ENCODE results near the gene DHRS7. TPM values are rescaled to one million over a fixed set of nuclear protein-coding genes. Genes with fewer than 3 reads are reported as not detected.

Gene DHRS7
- total and polyA plus RNA-seq, 10 of the 15 experiments (the other 5 are each of a cell fraction or from before 2014, with no cell fraction given), result 55.0 to 99.8 (median 62.2) TPM

- no peak for FAIRE-seq
- Histone ChIP-seq H3K9ac (ENCODE audit: control insufficient read depth, insufficient read depth, low read length) (no peak overlapping the region), H3K4me2 (ENCODE audit: control insufficient read depth, insufficient read depth) (no peak overlapping the region), H3K9me3 (replicated peaks; ENCODE audit: control insufficient read depth, insufficient read depth, low read length) (no peaks in the 10 kb centered on the region), H4K20me1 (ENCODE audit: control insufficient read depth, insufficient read depth) (no peaks in the 10 kb centered on the region), H3K36me3 (ENCODE audit: control insufficient read depth in 2 of 2, insufficient read depth in 2 of 2, low read length in 1 of 2) (peaks cover 2 to 18% of the 10 kb centered on the region in 2 experiments), H3K27me3 (replicated peaks in 1 of 2; ENCODE audit: control insufficient read depth in 2 of 2, insufficient read depth in 2 of 2, low read length in 1 of 2) (no peaks in the 10 kb centered on the region), H3K4me3 (no peak overlapping the region), H3K27ac (ENCODE audit: control insufficient read depth, insufficient read depth) (no peak overlapping the region), H3K79me2 (ENCODE audit: control insufficient read depth, insufficient read depth, low read length) (no peaks in the 10 kb centered on the region), H2AFZ (ENCODE audit: control insufficient read depth, low read depth, low read length) (no peak overlapping the region), H3K4me1 (ENCODE audit: control insufficient read depth, insufficient read depth, low read length) (no peaks in the 10 kb centered on the region)
- no peak for TF ChIP-seq SREBF2 (IDR thresholded peaks at IDR 0.05; ENCODE audit: low read length)
- no peak for TF ChIP-seq RCOR1 (conservative IDR thresholded peaks at IDR 0.05; ENCODE audit: low read depth, low read length)
- TF ChIP-seq HDGF (IDR thresholded peaks at IDR 0.05), result no peak
- TF ChIP-seq KAT2A (conservative IDR thresholded peaks at IDR 0.05; ENCODE audit: control insufficient read depth, low read depth, low read length), result no peak
- no peak for TF ChIP-seq MTA3 (IDR thresholded peaks at IDR 0.05; ENCODE audit: borderline replicate concordance, low read length)
- no peak for TF ChIP-seq YBX1 (IDR thresholded peaks at IDR 0.05)
- TF ChIP-seq ZNF687 (IDR thresholded peaks at IDR 0.05), result no peak
- no peak for TF ChIP-seq SMAD5 (IDR thresholded peaks at IDR 0.05; ENCODE audit: low read depth)
- ChIA-PET RAD21 (ENCODE audit: unreplicated experiment) (interaction anchor here (2.3 kb wide), 1 partner anchor 58 kb away, joined by 7 read pairs; no protein-coding TSS in a partner anchor), POLR2A (no interaction called here), SMC1A (ENCODE audit: uncharacterized antibody, unreplicated experiment) (interaction anchor here (0.9 to 1.5 kb wide), 3 partner anchors 10 to 40 kb away, joined by 3 to 4 read pairs (median 4); partner anchors contain the start of gene DHRS7), CTCF (interaction anchor here (0.8 kb wide), 1 partner anchor 12 kb away, joined by 3 read pairs; no protein-coding TSS in a partner anchor)
- in situ Hi-C loops (cut with MboI) (no loop called here), intact Hi-C loops (cut with micrococcal nuclease; ENCODE audit: unreplicated experiment) (no loop called here)
- BruUV-seq (replicated peaks), result no TSS peak
- no peak for ATAC-seq
- DNase-seq (ENCODE audit: low read depth, low spot score), result no peak
These were observed 39.3 kb downstream of the DHRS7 start for GRCh38 chr14:60125918-60126317.

Data from GM12878 (cell line).